GM15510 (cell line): ENCODE measurements around the gene KATNB1.

ENCODE experiments used
- POLR2A ChIP-seq: IDR thresholded peaks from 3 replicates; pipeline ENCODE4 v1.6.1; 2011; ENCODE audit warnings: borderline replicate concordance; ENCODE audit not compliant: insufficient read length; ENCODE audit errors: extremely low read depth

Gene KATNB1

DNA sequence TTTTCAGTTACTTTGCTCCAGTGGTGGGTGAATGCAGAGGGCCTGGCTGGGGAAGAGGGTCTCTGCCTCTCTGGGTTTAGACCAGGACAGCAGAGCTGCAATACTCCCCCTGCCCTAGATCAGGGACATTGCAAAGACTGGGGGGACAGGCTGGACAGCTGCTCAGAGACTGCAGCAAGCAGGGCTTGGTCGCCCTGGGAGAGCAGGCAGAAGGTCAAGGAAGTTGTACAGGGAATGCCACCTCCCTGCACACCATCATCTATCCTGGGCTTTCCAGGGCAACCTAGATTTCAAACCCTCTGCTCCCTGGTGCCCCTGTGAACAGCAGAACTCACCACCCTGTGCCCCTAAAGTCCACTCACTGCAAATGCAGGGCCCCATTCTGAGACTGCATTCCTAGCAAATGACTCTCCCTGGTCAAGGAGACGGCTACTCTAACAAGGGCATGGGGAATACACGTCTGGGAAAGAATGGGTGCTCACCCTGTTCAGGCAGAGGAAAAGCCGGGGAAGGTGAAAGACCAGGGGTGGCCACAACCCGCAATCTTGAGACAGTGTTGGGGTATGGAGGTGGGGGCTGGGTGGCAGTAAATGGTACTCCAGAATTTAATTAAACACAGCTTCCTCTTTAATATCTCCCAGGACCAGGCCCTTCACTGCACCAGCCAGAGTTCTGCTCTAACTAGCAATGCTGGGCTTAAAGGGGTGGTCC, 65.7 kb downstream of the KATNB1 start:
- no peak for TF ChIP-seq POLR2A

DNA sequence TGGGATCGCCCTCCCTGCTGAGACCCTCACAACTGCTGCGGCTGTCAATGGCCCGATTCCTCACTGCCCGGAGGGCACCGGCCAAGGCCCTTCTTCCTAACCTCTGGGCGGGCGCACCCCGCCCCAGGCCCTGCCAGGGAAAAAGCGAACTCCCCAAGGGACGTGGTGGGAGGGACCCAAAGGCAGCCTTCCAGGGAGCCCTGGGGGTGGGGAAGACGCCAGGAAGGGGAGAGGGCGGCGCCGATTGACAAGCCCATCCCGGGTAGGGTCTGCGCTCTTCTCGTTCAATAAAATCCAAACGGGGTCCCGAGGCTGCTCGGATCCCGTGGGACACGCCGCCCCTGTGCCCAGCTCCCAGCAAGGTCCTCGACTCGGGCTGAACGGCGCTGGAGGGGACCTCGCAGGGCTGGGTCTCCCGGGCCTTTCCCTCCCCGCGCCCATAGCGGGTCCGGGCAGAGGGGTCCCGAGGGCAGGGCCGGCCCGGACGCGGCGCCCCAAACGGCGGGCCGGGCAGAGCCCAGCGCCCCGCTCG, 66.3 kb downstream of the KATNB1 start:
- no peak for TF ChIP-seq POLR2A

DNA sequence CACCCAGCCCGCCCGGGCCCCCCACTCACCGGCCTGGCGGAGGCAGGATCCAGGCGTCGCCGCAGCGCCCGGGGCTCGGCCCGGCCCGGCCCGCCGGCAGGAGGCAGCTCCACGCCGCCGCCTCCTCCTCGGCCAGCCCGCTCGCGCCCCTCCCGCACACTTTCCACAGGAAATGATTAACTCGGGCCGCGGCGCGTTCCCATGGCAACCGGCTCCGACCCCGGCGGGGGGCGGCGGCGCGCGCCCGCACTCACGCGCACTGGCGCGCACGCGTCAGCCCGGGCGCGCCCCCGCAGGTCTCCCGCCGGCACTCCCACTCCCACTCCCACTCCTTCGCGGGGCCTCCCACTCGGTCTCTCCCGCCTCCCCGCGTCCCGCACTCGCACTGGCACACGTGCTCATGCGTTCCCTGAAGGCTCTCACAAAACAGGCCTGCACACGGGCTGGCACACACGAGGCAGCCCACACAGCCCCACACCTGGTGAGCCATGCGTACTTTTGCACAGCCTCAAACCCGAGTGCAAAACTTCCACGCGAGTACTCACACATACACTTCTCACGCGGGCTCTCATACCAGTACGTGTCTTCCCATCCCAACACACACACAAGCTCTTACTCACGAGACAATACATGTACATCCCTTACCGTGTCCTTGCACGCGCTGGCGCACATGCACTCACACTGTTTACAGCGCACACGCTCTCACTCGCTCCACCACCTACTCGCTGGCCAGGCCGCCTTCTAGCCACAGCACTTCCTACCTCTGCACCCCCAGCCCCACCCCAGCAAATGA, 67.0 kb downstream of the KATNB1 start, which contains the start of gene KIFC3:
KIFC3 (minus strand) TSS at position 151 of the 793 bp plus-strand sequence. CDS start 4,248 bp downstream, outside the sequence.
- no peak for TF ChIP-seq POLR2A

DNA sequence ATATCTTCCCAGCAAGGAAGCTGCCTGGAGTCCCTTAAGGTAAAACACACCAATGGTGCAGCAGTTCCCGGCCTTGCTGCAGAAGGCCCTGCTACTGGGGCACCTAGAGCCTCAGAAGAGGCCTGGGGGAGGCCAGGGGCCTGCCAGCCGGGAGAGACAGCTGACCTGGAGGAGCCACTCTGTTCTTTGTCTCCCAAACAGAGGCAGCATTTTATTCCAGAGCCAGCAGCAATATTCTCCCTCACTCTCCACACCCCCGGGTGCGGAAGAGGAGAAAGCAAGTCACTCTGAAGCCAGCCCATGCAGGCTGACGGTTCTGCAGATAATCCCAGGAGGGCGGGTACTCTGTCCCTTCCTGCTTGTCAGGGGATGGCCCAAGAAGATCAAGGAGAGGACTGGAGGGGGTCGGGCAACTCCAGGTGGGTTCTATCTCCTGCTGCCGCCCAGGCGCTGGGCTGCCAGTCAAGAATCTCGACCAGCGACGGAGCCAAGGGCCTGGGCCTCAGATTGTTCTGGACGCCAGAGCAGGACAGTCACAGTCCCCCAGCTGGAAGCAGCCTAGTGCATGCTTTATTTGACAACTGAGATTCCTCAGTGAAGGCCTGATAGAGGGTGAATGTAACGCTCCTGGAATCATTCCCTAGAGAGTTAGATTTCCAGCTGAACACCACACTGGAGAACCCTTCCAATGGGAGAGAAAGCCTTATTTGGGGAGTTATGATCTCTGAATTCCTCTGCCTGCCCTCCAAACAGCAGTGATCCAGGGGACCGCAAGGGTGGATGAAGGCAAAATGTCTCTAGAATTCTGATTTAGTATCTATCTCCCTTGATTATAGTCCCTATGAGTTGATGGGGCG, 67.8 kb downstream of the KATNB1 start:
- no peak for TF ChIP-seq POLR2A

DNA sequence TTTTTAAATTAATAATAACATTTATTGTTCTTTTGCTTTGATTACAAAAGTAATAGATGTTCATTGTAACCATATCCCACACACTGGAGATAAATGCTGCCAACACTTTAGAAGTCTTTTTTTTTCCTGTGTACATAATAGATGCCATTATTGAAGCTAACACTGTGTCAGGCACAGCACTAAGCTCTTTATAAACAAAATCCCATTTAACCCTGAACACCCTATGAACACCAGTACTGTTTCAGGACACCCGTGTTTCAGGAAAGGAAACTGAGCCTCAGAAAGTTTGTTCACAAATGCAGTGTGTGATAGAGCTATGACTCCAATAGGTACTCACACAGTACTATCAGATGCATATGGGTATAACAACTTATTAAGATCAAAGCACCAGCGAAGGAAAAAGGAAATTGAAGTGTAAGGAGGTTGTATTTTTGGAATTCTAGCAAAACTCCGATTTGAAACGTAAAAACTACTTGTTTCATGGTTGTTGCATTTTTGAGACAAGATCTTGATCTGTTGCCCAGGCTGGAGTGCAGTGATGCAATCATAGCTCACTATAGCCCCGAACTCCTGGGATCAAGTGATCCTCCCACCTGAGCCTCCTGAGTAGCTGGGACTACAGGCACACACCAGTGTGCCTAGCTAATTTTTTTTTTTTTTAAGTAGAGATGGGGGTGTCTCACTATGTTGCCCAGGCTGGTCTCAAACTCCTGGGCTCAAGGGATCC, 68.7 kb downstream of the KATNB1 start:
- TF ChIP-seq POLR2A, result no peak

DNA sequence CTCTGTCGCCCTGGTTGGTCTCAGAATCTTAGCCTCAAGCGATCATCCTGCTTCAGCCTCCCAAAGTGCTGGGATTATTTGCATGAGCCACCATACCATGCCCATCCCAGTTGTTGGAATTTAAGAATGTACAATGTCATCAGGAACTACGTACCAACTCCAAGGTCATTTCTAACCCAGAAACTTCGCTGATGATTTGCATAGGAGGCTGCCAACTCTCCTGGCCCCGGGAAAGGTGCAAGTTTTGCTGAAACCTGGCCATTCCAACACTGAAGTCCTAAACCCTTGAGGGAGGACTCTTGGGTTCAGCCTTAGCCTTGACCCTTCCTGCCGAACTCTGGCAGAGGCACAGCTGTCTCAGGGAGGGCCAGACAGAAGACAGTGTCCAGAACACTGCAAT, 69.6 kb downstream of the KATNB1 start:
- TF ChIP-seq POLR2A, result no peak
